ENCODE results near the gene SH3BP2. TPM values are rescaled to one million over a fixed set of nuclear protein-coding genes. Genes with fewer than 3 reads are reported as not detected.

SH3BP2 gene
- total RNA-seq, 6 donors from 2014 or later: 59.1 to 358 (median 103) TPM

DNA sequence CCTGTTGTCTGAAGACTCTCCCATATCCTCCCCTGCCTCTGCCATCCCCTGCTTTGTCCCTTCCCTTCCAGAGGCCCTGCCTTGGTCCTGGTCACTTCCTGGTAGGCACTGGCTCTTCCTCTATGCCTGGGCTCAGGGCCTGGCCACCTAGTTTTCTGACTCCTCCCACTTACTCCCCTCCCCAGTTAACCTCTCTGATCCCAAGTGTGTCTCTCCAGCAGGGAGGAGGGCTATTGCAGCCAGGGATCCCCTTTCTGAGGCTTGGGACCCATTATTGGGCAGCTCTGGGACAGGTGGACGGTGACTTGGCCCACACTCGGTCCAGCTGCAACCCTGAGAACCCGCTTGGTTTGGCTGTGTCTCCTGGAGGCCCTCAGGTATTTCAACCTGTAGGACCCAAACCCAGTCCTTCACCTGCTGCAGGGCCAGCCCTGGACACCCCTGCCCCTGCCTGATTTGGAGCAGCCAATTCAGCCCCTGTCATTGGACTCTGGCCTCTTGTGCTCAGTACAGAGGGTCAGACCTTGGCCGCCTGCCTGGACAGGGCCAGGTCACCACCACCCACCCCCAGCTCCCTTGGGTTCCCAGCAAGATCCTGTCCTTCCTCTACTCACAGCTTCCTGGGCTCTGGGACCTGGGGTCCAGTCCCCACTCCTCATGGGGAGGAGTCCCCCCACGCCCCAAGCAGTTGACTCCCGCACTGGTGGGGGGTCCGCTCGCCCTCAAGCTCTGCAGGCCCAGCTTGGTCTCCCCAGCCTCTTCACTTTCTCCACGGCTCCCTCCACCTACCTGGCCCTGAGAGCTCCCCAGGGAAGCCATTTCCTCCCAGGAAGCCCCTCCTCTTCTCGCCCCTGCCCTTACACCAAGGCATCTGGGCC is 1.1 kb upstream of the SH3BP2 start:
- Histone ChIP-seq H3K9me3 (no peaks in the 10 kb centered on the region), H3K27ac (peak overlapping the region; percentile 6 to 94 (median 92)), H3K36me3 (no peaks in the 10 kb centered on the region), H3K4me1 (peaks cover 61 to 82% (median 67%) of the 10 kb centered on the region in 4 donors), H3K4me3 (no peak overlapping the region), H3K27me3 (no peaks in the 10 kb centered on the region)
- TF ChIP-seq POLR2AphosphoS5 (IDR thresholded peaks at IDR 0.05) (no peak), POLR2A (IDR thresholded peaks at IDR 0.05) (no peak), CTCF (IDR thresholded peaks at IDR 0.05) (no peak), EP300 (IDR thresholded peaks at IDR 0.05) (no peak)
- ATAC-seq (ENCODE audit: low FRiP score in 2 of 2): no peak
- peak in 1 of 2 donors; percentile 31 for DNase-seq
- 94 to 96% methylated on average over 8 to 9 of the region's 10 CpGs for WGBS, 2 donors

DNA sequence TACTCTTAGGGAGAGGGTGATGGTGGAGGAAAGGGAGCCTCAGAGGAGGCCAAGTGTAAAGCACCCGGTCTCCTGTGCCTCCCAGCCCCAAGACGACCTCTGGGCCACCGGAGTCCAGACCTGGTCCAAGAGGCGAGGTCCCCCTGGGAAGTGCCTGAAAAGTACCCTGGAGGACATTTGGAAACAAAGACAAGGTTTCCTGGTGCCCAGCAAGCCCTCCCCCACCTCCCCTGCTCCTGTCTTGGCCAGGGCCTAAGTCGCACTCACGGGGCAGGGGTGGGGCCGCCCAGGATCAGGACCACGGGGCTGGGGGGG is 532 bp upstream of the SH3BP2 start:
- TF ChIP-seq CTCF (IDR thresholded peaks at IDR 0.05) (no peak), EP300 (IDR thresholded peaks at IDR 0.05) (no peak), POLR2A (IDR thresholded peaks at IDR 0.05) (no peak), POLR2AphosphoS5 (IDR thresholded peaks at IDR 0.05) (no peak)
- 73 to 76% methylated on average over 4 to 8 of the region's 8 CpGs for WGBS, 2 donors

GRCh38 chr4:2793586-2794485 is 951 bp downstream of the SH3BP2 start:
- Histone ChIP-seq H3K4me3 (peak overlapping the region; percentile 68 to 80 (median 68)), H3K36me3 (no peaks in the 10 kb centered on the region), H3K9me3 (no peaks in the 10 kb centered on the region), H3K27ac (peak overlapping the region; percentile 86 to 94 (median 92)), H3K27me3 (no peaks in the 10 kb centered on the region), H3K4me1 (peaks cover 65 to 82% (median 69%) of the 10 kb centered on the region in 4 donors)
- TF ChIP-seq EP300 (IDR thresholded peaks at IDR 0.05) (no peak), POLR2AphosphoS5 (IDR thresholded peaks at IDR 0.05) (peak; percentile 4 to 14), POLR2A (IDR thresholded peaks at IDR 0.05) (peak in 1 of 4 donors; percentile 10), CTCF (IDR thresholded peaks at IDR 0.05) (peak in 1 of 6 experiments; percentile 5)
- peak in 1 of 2 donors; percentile 46 for ATAC-seq (ENCODE audit: low FRiP score in 2 of 2)
- peak; percentile 53 to 80 for DNase-seq
- WGBS, 2 donors: 10 to 37% methylated on average over 6 to 32 of the region's 34 CpGs

More for the DNA sequence above, 532 bp upstream of the SH3BP2 start:
- DNase-seq (no peak), ATAC-seq (ENCODE audit: low FRiP score in 2 of 2) (no peak)
- H3K4me1 ChIP-seq: peaks cover 64 to 82% (median 68%) of the 10 kb centered on the region in 4 donors
- peak overlapping the region; percentile 86 to 94 (median 92) for H3K27ac ChIP-seq
- H3K9me3 ChIP-seq: no peaks in the 10 kb centered on the region
- peak overlapping the region in 2 of 4 donors; percentile 68 for H3K4me3 ChIP-seq
- no peaks in the 10 kb centered on the region for H3K36me3 ChIP-seq
- H3K27me3 ChIP-seq: no peaks in the 10 kb centered on the region

- peak; percentile 39 to 50 for ATAC-seq (ENCODE audit: low FRiP score in 2 of 2)
- Histone ChIP-seq H3K27ac (peak overlapping the region; percentile 86 to 94 (median 92)), H3K36me3 (no peaks in the 10 kb centered on the region), H3K9me3 (no peaks in the 10 kb centered on the region), H3K4me3 (peak overlapping the region in 3 of 4 donors; percentile 68 to 80 (median 68)), H3K4me1 (peaks cover 73 to 90% (median 78%) of the 10 kb centered on the region in 4 donors), H3K27me3 (no peaks in the 10 kb centered on the region)
- TF ChIP-seq CTCF (IDR thresholded peaks at IDR 0.05): no peak
- peak; percentile 75 to 80 for TF ChIP-seq POLR2AphosphoS5 (IDR thresholded peaks at IDR 0.05)
- peak in 1 of 4 donors; percentile 60 for TF ChIP-seq POLR2A (IDR thresholded peaks at IDR 0.05)
- WGBS, 2 donors: 53 to 55% methylated on average over 5 to 11 of the region's 11 CpGs
- DNase-seq: peak in 1 of 2 donors; percentile 88
Measured at GRCh38 chr4:2794486-2795299, 1.8 kb downstream of the SH3BP2 start.
